ENCODE results near the gene ANTXRL.

GRCh38 chr10:46293832-46294640 is 7.2 kb downstream of the ANTXRL start:
- TF ChIP-seq BHLHE40 (IDR thresholded peaks at IDR 0.05; ENCODE audit: borderline replicate concordance in 1 of 2, low read depth in 2 of 2, low read length in 1 of 2) (no peak), HDAC2 (IDR thresholded peaks at IDR 0.05) (no peak), RAD21 (IDR thresholded peaks at IDR 0.05; ENCODE audit: insufficient read depth, low read depth, low read length) (no peak), NKRF (conservative IDR thresholded peaks at IDR 0.05) (no peak), POLR2A (IDR thresholded peaks at IDR 0.05; ENCODE audit: low read depth, low read length) (no peak)
- TF ChIP-seq, protein P1, sequence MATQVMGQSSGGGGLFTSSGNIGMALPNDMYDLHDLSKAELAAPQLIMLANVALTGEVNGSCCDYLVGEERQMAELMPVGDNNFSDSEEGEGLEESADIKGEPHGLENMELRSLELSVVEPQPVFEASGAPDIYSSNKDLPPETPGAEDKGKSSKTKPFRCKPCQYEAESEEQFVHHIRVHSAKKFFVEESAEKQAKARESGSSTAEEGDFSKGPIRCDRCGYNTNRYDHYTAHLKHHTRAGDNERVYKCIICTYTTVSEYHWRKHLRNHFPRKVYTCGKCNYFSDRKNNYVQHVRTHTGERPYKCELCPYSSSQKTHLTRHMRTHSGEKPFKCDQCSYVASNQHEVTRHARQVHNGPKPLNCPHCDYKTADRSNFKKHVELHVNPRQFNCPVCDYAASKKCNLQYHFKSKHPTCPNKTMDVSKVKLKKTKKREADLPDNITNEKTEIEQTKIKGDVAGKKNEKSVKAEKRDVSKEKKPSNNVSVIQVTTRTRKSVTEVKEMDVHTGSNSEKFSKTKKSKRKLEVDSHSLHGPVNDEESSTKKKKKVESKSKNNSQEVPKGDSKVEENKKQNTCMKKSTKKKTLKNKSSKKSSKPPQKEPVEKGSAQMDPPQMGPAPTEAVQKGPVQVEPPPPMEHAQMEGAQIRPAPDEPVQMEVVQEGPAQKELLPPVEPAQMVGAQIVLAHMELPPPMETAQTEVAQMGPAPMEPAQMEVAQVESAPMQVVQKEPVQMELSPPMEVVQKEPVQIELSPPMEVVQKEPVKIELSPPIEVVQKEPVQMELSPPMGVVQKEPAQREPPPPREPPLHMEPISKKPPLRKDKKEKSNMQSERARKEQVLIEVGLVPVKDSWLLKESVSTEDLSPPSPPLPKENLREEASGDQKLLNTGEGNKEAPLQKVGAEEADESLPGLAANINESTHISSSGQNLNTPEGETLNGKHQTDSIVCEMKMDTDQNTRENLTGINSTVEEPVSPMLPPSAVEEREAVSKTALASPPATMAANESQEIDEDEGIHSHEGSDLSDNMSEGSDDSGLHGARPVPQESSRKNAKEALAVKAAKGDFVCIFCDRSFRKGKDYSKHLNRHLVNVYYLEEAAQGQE (IDR thresholded peaks at IDR 0.05; ENCODE audit: low read depth, low read length) = no peak
- TF ChIP-seq, protein P2, sequence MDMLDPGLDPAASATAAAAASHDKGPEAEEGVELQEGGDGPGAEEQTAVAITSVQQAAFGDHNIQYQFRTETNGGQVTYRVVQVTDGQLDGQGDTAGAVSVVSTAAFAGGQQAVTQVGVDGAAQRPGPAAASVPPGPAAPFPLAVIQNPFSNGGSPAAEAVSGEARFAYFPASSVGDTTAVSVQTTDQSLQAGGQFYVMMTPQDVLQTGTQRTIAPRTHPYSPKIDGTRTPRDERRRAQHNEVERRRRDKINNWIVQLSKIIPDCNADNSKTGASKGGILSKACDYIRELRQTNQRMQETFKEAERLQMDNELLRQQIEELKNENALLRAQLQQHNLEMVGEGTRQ (IDR thresholded peaks at IDR 0.05; ENCODE audit: borderline replicate concordance, low read depth, low read length) = no peak
- TF ChIP-seq, protein P3, sequence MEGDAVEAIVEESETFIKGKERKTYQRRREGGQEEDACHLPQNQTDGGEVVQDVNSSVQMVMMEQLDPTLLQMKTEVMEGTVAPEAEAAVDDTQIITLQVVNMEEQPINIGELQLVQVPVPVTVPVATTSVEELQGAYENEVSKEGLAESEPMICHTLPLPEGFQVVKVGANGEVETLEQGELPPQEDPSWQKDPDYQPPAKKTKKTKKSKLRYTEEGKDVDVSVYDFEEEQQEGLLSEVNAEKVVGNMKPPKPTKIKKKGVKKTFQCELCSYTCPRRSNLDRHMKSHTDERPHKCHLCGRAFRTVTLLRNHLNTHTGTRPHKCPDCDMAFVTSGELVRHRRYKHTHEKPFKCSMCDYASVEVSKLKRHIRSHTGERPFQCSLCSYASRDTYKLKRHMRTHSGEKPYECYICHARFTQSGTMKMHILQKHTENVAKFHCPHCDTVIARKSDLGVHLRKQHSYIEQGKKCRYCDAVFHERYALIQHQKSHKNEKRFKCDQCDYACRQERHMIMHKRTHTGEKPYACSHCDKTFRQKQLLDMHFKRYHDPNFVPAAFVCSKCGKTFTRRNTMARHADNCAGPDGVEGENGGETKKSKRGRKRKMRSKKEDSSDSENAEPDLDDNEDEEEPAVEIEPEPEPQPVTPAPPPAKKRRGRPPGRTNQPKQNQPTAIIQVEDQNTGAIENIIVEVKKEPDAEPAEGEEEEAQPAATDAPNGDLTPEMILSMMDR (IDR thresholded peaks at IDR 0.05 in 2 of 3, conservative IDR thresholded peaks at IDR 0.05 in 1 of 3; ENCODE audit: control insufficient read depth in 2 of 3, extremely low read depth in 1 of 3, insufficient read depth in 1 of 3, low read depth in 3 of 3, low read length in 3 of 3) = no peak
